Aorta (tissue), 5 donors: ENCODE measurements around the gene CNTRL. TPM values are rescaled to one million over a fixed set of nuclear protein-coding genes. Genes with fewer than 3 reads are reported as not detected.

Source experiments
- ATAC-seq: fragments of 200-7000 bp; cut with Tn5 transposase; one replicate; pipeline ENCODE4 v1.9.1; 2022; ENCODE audit warnings: moderate library complexity; ENCODE audit not compliant: low FRiP score
- DNase-seq, 2 donors: peaks; one replicate each; pipeline ENCODE4 v3.0.0-alpha.2; 2020
- H3K27ac ChIP-seq, 2 donors: one replicate each; pipeline ENCODE4 v1.5.1; 2013; ENCODE audit warnings: low read length in 2 of 2, mild to moderate bottlenecking in 2 of 2, moderate library complexity in 2 of 2, control low read depth in 1 of 2, inconsistent platforms in 1 of 2, low read depth in 1 of 2
- H3K27me3 ChIP-seq, 2 donors: one replicate each; pipeline ENCODE4 v1.6.1; 2013; ENCODE audit warnings: control low read depth in 1 of 2, low read length in 1 of 2, mild to moderate bottlenecking in 1 of 2, moderate library complexity in 1 of 2; ENCODE audit not compliant: insufficient read depth in 2 of 2, control insufficient read depth in 1 of 2
- H3K36me3 ChIP-seq, 2 donors: one replicate each; pipeline ENCODE4 v1.6.1; 2013; ENCODE audit warnings: control low read depth in 1 of 2, low read length in 1 of 2, mild to moderate bottlenecking in 1 of 2; ENCODE audit not compliant: insufficient read depth in 2 of 2, control insufficient read depth in 1 of 2
- H3K4me1 ChIP-seq, 2 donors: one replicate each; pipeline ENCODE4 v1.6.1; 2013; ENCODE audit warnings: low read length in 2 of 2, control low read depth in 1 of 2, mild to moderate bottlenecking in 1 of 2, moderate library complexity in 1 of 2; ENCODE audit not compliant: insufficient read depth in 2 of 2, control insufficient read depth in 1 of 2
- H3K4me3 ChIP-seq, 2 donors: one replicate each; pipeline ENCODE4 v1.5.1; 2013; ENCODE audit warnings: low read length in 2 of 2, control low read depth in 1 of 2, mild to moderate bottlenecking in 1 of 2
- H3K9me3 ChIP-seq: one replicate; pipeline ENCODE4 v1.6.1; 2013; ENCODE audit warnings: mild to moderate bottlenecking, low read length; ENCODE audit not compliant: control insufficient read depth
- WGBS, 2 donors: extraction: QIAGEN DNeasy Blood & Tissue Kit; methylation state at CpG; one replicate each; pipeline ENCODE4 v1.1.7; 2013; 5-methylcytosine and 5-hydroxymethylcytosine counted together
- intact Hi-C, 2 donors: fragments of 100-400 bp; cut with DNase I; formaldehyde crosslinking; loops; one replicate each; pipeline versions ENCODE4 v1.14.2 to v1.15.0; 2022
- polyA plus RNA-seq, 2 donors: library from polyadenylated mRNA; stranded (reverse); fragments of 200-250 nt; gene quantifications; one replicate each; pipeline ENCODE4 v1.2.3, GENCODE V29; 2013
- total RNA-seq, 2 donors: library from RNA; stranded (reverse); fragmentation: NEBNext Ultra II Directional; extraction: Animal tissue kit (Norgen Biotek cat#: 25700); gene quantifications; one replicate each; pipeline ENCODE4 v1.2.1, GENCODE V29; 2021
- donor health status: healthy with polysubstance abuse.
- donor health status: Bipolar disorder and iron deficiency.
- donor health status: DM: no; HTN: no; CAD: no.
- donor health status: DM: no; HTN: no; CAD: no.
- donor health status: DM: yes; HTN: yes; CAD: no.

CNTRL gene
- total and polyA plus RNA-seq, 4 donors: 9.0 to 25.8 (median 14.7) TPM

DNA sequence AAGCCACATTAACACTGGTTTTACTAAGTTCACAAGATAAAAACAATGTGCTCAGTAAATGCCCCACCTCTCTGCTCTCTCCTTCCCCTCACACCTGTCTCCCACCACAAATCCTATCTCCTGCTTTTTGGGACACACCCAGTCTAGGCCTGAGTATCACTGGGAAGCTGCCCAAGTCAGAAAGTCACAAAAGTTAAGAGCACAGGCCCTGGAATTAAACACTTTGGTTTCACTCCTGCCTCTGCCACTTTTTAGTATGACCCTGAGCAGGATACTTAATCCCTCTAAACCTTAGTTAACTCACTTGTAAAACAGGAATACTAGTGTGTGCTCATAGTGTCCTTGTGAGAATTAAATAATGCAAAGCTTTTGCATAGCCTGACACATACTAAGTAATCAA lies 36.0 kb upstream of the CNTRL start:
- H3K9me3 ChIP-seq: no peaks in the 10 kb centered on the region
- H3K27me3 ChIP-seq: no peaks in the 10 kb centered on the region
- ATAC-seq (no peak), DNase-seq (no peak)
- H3K4me3 ChIP-seq: no peak overlapping the region
- H3K36me3 ChIP-seq: no peaks in the 10 kb centered on the region
- no peaks in the 10 kb centered on the region for H3K4me1 ChIP-seq
- H3K27ac ChIP-seq: no peak overlapping the region
- intact Hi-C loops: no loop called here

DNA sequence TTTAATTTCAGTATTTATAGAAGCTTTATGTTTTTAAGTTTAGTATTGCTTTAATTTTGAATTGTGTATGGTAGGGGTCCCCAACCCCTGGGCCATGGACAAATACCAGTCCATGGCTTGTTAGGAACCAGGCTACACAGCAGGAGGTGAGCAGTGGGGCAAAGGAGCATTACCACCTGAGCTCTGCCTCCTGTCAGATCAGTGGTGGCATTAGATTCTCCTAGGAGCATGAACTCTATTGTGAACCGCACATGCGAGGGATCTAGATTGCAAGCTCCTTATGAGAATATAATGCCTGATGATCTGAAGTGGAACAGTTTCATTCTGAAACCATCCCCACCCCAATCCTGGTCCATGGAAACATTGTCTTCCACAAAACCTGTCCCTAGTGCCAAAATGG lies 26.6 kb upstream of the CNTRL start:
- ATAC-seq: no peak
- Histone ChIP-seq H3K27me3 (no peaks in the 10 kb centered on the region), H3K27ac (no peak overlapping the region), H3K4me3 (no peak overlapping the region), H3K36me3 (no peaks in the 10 kb centered on the region), H3K4me1 (no peaks in the 10 kb centered on the region), H3K9me3 (no peaks in the 10 kb centered on the region)
- intact Hi-C loops: no loop called here
- no peak for DNase-seq
- WGBS, 2 donors: 95 to 97% methylated on average over 2 of the region's 2 CpGs

DNA sequence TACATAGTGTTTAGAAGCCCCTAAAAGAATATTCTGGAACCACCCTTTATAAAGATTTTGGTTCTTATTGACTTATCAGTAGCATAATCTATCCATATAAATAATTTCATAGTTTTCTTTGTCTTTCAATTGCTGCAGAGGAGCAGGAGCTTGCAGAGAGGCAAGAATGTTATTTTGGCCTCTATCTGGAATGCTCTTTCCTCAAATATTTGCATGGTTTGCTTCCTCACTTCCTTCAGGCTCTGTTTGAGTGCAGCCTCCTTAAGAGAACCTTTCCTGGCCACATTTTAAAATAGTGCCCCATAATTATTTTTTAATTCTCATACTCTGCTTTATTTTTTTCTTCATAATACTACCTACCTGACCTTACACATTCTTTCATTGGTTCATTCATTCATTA lies 26.1 kb upstream of the CNTRL start:
- H3K27ac ChIP-seq: no peak overlapping the region
- H3K27me3 ChIP-seq: no peaks in the 10 kb centered on the region
- no peak for ATAC-seq
- intact Hi-C loops: no loop called here
- DNase-seq: no peak
- no peaks in the 10 kb centered on the region for H3K36me3 ChIP-seq
- H3K9me3 ChIP-seq: no peaks in the 10 kb centered on the region
- H3K4me3 ChIP-seq: no peak overlapping the region
- no peaks in the 10 kb centered on the region for H3K4me1 ChIP-seq

DNA sequence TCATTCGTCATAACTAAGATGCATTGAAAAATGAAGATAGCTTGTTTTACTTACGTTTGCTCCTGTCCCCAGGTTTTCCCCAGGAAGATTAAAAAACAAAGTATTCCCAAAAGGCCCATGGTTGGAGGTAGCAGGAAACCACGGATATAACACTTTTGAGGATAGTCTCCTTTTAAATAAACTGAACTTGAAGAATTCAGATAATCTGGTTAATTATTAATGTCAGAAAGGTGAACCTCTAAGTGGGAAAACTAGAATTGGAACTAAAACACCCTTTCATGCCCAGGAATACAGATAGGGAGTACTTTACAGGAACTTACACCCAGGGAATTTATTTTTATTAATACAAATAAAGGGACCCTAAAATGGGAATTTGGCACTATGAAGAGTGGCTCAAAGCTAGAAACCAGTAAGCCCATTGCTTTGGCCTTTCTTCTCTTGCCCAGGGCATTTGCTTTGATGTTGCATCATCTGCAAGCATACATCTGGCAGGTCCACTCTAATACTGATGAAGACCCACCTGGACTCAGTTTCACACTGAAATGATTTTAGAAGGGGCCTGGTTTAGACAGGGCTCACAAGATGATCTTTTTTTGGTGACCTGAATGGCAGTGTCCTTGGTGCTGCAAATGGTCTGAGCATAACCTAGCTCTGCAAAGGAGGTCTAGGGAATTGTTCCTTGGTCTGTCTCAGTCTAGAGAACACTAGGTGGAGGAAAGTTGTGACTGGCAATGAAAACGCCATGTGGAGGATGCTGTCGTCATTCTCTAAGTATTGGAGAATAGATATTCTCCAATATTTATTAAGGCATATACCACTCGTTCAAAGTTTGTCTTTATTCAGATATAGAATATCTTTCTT lies 24.4 kb upstream of the CNTRL start, which contains the start of gene C5:
Gene C5 (minus strand): TSS at position 148 of the 861 bp plus-strand sequence. CDS start 29 bp downstream, at position 119.
- Histone ChIP-seq H3K4me3 (no peak within 1 kb of the TSS), H3K36me3 (no peaks in the 10 kb centered on the region), H3K27me3 (no peaks in the 10 kb centered on the region), H3K27ac (no peak within 1 kb of the TSS), H3K9me3 (no peaks in the 10 kb centered on the region), H3K4me1 (no peaks in the 10 kb centered on the region)
- WGBS, 2 donors: 85 to 86% methylated on average over 6 of the region's 6 CpGs
- no peak for DNase-seq
- no peak for ATAC-seq
- intact Hi-C loops: no loop called here

DNA sequence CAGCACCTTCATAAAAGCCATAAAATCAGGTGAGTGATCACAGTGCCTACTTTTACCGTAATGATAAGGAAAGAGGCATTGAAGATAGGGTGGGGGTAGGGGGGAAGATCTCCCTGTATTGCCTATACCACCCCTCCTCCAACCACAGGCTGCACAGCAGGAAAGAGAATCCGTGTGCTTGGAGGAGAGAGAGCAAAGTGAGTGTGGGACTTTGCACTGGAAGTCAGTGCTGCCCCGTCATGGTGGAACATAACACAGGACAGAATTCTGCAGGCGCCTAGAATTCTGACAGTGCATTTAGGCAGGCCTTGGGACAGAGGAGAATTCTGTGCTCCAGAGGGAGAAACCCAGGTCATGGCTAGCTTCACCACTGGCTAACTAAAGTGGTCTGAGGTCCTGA lies 21.2 kb upstream of the CNTRL start:
- Histone ChIP-seq H3K4me1 (no peaks in the 10 kb centered on the region), H3K4me3 (no peak overlapping the region), H3K36me3 (no peaks in the 10 kb centered on the region), H3K27me3 (no peaks in the 10 kb centered on the region), H3K9me3 (no peaks in the 10 kb centered on the region), H3K27ac (no peak overlapping the region)
- DNase-seq (no peak), ATAC-seq (no peak)
- WGBS, 2 donors: 61 to 76% methylated on average over 4 of the region's 4 CpGs
- intact Hi-C loops: no loop called here

DNA sequence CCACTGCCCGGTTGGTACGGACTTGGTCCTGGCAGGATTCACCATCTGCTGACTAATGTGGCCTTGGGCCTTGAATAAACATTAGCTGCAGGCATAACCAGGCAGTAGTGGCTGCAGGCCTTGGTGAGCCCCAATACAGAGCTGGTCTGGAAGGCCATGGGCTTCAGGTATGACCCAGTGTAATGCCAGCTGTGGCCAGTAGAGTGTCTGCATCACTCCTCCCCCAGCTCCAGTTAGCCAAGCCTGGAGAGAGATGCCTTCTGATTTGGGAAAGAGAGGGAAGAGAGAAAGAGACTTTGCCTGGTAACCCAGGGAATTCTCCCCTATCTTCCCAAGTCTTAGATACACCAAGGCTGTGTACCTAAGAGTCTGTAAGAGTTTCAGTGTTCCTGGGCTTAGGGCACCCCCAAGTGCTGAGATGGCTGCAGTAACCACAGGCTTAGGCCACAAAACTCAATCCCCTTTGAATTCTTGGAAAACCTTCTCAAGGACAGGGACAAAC lies 19.1 kb upstream of the CNTRL start:
- ATAC-seq (no peak), DNase-seq (no peak)
- Histone ChIP-seq H3K27me3 (no peaks in the 10 kb centered on the region), H3K4me1 (no peaks in the 10 kb centered on the region), H3K9me3 (no peaks in the 10 kb centered on the region), H3K4me3 (no peak overlapping the region), H3K36me3 (no peaks in the 10 kb centered on the region), H3K27ac (no peak overlapping the region)
- intact Hi-C loops: loop anchor here (5.0 kb wide), 2 partner anchors 68 to 298 kb away; no protein-coding TSS in a partner anchor
- 55 to 65% methylated on average over 2 of the region's 2 CpGs for WGBS, 2 donors

DNA sequence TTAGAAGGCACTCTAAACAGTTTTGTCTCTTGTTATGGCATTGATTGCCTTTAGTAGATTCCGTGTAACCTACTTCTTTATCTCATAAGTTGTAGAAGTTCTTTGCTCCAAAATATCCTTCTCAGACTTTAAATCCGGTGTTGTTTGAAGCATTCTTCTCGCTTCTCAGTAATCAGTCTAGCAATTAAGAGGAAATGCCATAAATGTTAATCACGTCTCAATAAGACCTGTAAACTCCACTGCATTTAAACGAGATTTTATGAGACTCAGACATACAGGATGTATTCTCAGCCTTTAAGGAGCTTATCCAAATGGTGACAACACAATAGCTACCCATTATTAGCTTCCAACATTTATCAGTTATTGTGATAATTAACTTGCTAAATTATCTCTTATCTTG lies 16.9 kb upstream of the CNTRL start:
- H3K27me3 ChIP-seq: no peaks in the 10 kb centered on the region
- intact Hi-C loops: loop anchor here (5.0 kb wide), 2 partner anchors 71 to 301 kb away; no protein-coding TSS in a partner anchor
- DNase-seq (no peak), ATAC-seq (no peak)
- H3K4me1 ChIP-seq: no peaks in the 10 kb centered on the region
- H3K27ac ChIP-seq: no peak overlapping the region
- H3K36me3 ChIP-seq: no peaks in the 10 kb centered on the region
- WGBS, 2 donors: 82 to 88% methylated on average over 5 of the region's 5 CpGs
- H3K9me3 ChIP-seq: no peaks in the 10 kb centered on the region
- no peak overlapping the region for H3K4me3 ChIP-seq

DNA sequence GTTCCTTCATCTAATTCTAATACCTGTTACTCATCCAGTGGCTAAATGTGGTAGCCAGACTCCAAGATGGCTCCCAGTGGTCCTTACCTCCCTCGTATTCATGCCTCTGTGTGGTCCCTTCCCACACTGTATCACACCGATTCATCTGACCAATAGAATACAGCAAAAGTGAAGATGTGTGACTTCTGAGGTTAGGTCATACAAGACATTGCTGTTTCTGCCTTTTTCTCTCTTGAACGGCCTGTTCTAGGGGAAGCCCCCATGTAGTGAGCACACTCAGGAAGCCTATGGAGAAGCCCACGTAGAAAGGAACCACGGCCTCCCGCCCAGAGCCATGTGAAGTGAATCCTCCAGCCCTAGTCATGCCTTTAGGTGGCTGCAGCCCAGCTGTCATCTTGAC lies 15.2 kb upstream of the CNTRL start:
- intact Hi-C loops: loop anchor here (5.0 kb wide), 2 partner anchors 72 to 302 kb away; no protein-coding TSS in a partner anchor

More for the DNA sequence above, 15.2 kb upstream of the CNTRL start:
- Histone ChIP-seq H3K36me3 (no peaks in the 10 kb centered on the region), H3K9me3 (no peaks in the 10 kb centered on the region), H3K27me3 (no peaks in the 10 kb centered on the region), H3K4me3 (no peak overlapping the region), H3K27ac (no peak overlapping the region), H3K4me1 (no peaks in the 10 kb centered on the region)
- ATAC-seq: no peak
- 85 to 86% methylated on average over 6 of the region's 6 CpGs for WGBS, 2 donors
- no peak for DNase-seq
